Ascending aorta (tissue), 2 donors: ENCODE results near the gene OASL. TPM values are rescaled to one million over a fixed set of nuclear protein-coding genes. Genes with fewer than 3 reads are reported as not detected.
"Not testable (repeated sequence)": the region's sequence is repeated elsewhere in the genome, so short reads cannot be mapped to it uniquely, and the experiment has no call there.

Experiments
- DNase-seq, 2 donors: peaks; one replicate each; pipeline ENCODE4 v3.0.0-alpha.2; 2019; ENCODE audit warnings: low spot score in 2 of 2
- H3K27ac ChIP-seq, 2 donors: fragments of 200-600 bp; sonication (generic); one replicate each; pipeline ENCODE4 v1.5.1; 2016 to 2017; ENCODE audit warnings: mild to moderate bottlenecking in 1 of 2
- H3K27me3 ChIP-seq: fragments of 200-600 bp; sonication (generic); one replicate; pipeline ENCODE4 v1.5.1; 2017
- H3K36me3 ChIP-seq, 2 donors: fragments of 200-600 bp; sonication (generic); one replicate each; pipeline ENCODE4 v1.5.1; 2016
- H3K4me1 ChIP-seq, 2 donors: fragments of 200-600 bp; sonication (generic); one replicate each; pipeline ENCODE4 v1.5.1; 2016 to 2017; ENCODE audit warnings: mild to moderate bottlenecking in 1 of 2
- H3K4me3 ChIP-seq, 2 donors: fragments of 200-600 bp; sonication (generic); one replicate each; pipeline ENCODE4 v1.5.1; 2016 to 2017; ENCODE audit warnings: mild to moderate bottlenecking in 1 of 2
- H3K9me3 ChIP-seq, 2 donors: fragments of 200-600 bp; sonication (generic); one replicate each; pipeline ENCODE4 v1.5.1; 2016
- CTCF ChIP-seq, 3 experiments: fragments of 200-600 bp in 2 of 3; fragments of 450-650 bp in 1 of 3; sonication (generic) in 2 of 3; IDR thresholded peaks; one replicate each; pipeline ENCODE4 v1.5.1; 2016 to 2019; ENCODE audit warnings: antibody characterized with exemption in 3 of 3, mild to moderate bottlenecking in 1 of 3, moderate library complexity in 1 of 3
- intact Hi-C: fragments of 100-400 bp; cut with DNase I; formaldehyde crosslinking; loops from one replicate; pipeline ENCODE4 v1.15.1; 2023
- total RNA-seq: library from RNA; depleted of rRNA; stranded (reverse); fragments of >200 nt; gene quantifications from one replicate; pipeline ENCODE4 v1.1.0, GENCODE V29; 2016

The OASL gene
- total RNA-seq, 1 donor from 2014 or later = not detected

- H3K27ac ChIP-seq = no peak overlapping the region
- H3K9me3 ChIP-seq = peaks cover 0 to 4% of the 10 kb centered on the region in 2 donors
- no peaks in the 10 kb centered on the region for H3K4me1 ChIP-seq
- H3K36me3 ChIP-seq = no peaks in the 10 kb centered on the region
- no peak for TF ChIP-seq CTCF (IDR thresholded peaks at IDR 0.05)
- H3K27me3 ChIP-seq = no peaks in the 10 kb centered on the region
- no peak overlapping the region for H3K4me3 ChIP-seq
- no peak for DNase-seq
- intact Hi-C loops = no loop called here
Observed at GRCh38 chr12:121072147-121072546, 33.1 kb upstream of the OASL start.

- no peak for DNase-seq
- no peak overlapping the region for H3K27ac ChIP-seq
- no peaks in the 10 kb centered on the region for H3K36me3 ChIP-seq
- no peaks in the 10 kb centered on the region for H3K27me3 ChIP-seq
- TF ChIP-seq CTCF (IDR thresholded peaks at IDR 0.05) = no peak
- intact Hi-C loops = no loop called here
- peaks cover 0 to 4% of the 10 kb centered on the region in 2 donors for H3K9me3 ChIP-seq
- H3K4me3 ChIP-seq = no peak overlapping the region
- H3K4me1 ChIP-seq = no peaks in the 10 kb centered on the region
Observed at GRCh38 chr12:121069206-121069605, 30.2 kb upstream of the OASL start.

GRCh38 chr12:121065345-121065744 lies 26.3 kb upstream of the OASL start:
- H3K36me3 ChIP-seq = no peaks in the 10 kb centered on the region
- no peaks in the 10 kb centered on the region for H3K27me3 ChIP-seq
- no peaks in the 10 kb centered on the region for H3K9me3 ChIP-seq
- no peak for TF ChIP-seq CTCF (IDR thresholded peaks at IDR 0.05)
- no peak overlapping the region for H3K4me3 ChIP-seq
- no peaks in the 10 kb centered on the region for H3K4me1 ChIP-seq
- DNase-seq = no peak
- intact Hi-C loops = no loop called here
- no peak overlapping the region for H3K27ac ChIP-seq

GRCh38 chr12:121064586-121064985 lies 25.5 kb upstream of the OASL start:
- H3K27ac ChIP-seq, DNase-seq, H3K4me3 ChIP-seq, intact Hi-C loops, H3K27me3 ChIP-seq, H3K4me1 ChIP-seq, H3K36me3 ChIP-seq, H3K9me3 ChIP-seq: not testable (repeated sequence)

GRCh38 chr12:121064116-121064515 lies 25.1 kb upstream of the OASL start:
- Histone ChIP-seq H3K36me3 (no peaks in the 10 kb centered on the region), H3K4me1 (no peaks in the 10 kb centered on the region), H3K27ac (no peak overlapping the region), H3K27me3 (no peaks in the 10 kb centered on the region), H3K9me3 (no peaks in the 10 kb centered on the region), H3K4me3 (no peak overlapping the region)
- DNase-seq = no peak
- intact Hi-C loops = no loop called here
- TF ChIP-seq CTCF (IDR thresholded peaks at IDR 0.05) = no peak

GRCh38 chr12:121062391-121063045 lies 23.5 kb upstream of the OASL start:
- H3K9me3 ChIP-seq = no peaks in the 10 kb centered on the region
- H3K27me3 ChIP-seq = no peaks in the 10 kb centered on the region
- H3K27ac ChIP-seq = no peak overlapping the region
- H3K36me3 ChIP-seq = no peaks in the 10 kb centered on the region
- H3K4me1 ChIP-seq = no peaks in the 10 kb centered on the region
- H3K4me3 ChIP-seq = no peak overlapping the region
- intact Hi-C loops = no loop called here
- no peak for DNase-seq
- TF ChIP-seq CTCF (IDR thresholded peaks at IDR 0.05) = no peak
